Dendritic cell treated with granulocyte-macrophage colony-stimulating factor and Interleukin-4, amounts not matched to agents 40 ng/mL and 50 ng/mL, for 4 days (primary cell): Measurements from ENCODE around the gene DENND4A.
A peak's percentile ranks its signal among the peaks of the same experiment; 100 is the strongest.
"Not testable (repeated sequence)": the region's sequence is repeated elsewhere in the genome, so short reads cannot be mapped to it uniquely, and the experiment has no call there.

Experiments
- H3K27ac Mint-ChIP-seq: one replicate; pipeline ENCODE4 v1.8.0; 2022; ENCODE audit warnings: mild to moderate bottlenecking, mixed read lengths
- H3K27me3 Mint-ChIP-seq: one replicate; pipeline ENCODE4 v1.8.0; 2022; ENCODE audit warnings: mild to moderate bottlenecking, mixed read lengths
- H3K36me3 Mint-ChIP-seq: one replicate; pipeline ENCODE4 v1.8.0; 2022; ENCODE audit warnings: low read depth, mixed read lengths
- H3K4me1 Mint-ChIP-seq: one replicate; pipeline ENCODE4 v1.8.0; 2022; ENCODE audit warnings: low read depth, mixed read lengths
- H3K4me3 Mint-ChIP-seq: one replicate; pipeline ENCODE4 v1.8.0; 2022; ENCODE audit warnings: mild to moderate bottlenecking, moderate library complexity, mixed read lengths
- H3K9me3 Mint-ChIP-seq: one replicate; pipeline ENCODE4 v1.8.0; 2022; ENCODE audit warnings: mixed read lengths
- intact Hi-C: fragments of 100-400 bp; cut with micrococcal nuclease; formaldehyde crosslinking; loops from one replicate; pipeline ENCODE4 v1.15.0; 2022

DENND4A gene

DNA sequence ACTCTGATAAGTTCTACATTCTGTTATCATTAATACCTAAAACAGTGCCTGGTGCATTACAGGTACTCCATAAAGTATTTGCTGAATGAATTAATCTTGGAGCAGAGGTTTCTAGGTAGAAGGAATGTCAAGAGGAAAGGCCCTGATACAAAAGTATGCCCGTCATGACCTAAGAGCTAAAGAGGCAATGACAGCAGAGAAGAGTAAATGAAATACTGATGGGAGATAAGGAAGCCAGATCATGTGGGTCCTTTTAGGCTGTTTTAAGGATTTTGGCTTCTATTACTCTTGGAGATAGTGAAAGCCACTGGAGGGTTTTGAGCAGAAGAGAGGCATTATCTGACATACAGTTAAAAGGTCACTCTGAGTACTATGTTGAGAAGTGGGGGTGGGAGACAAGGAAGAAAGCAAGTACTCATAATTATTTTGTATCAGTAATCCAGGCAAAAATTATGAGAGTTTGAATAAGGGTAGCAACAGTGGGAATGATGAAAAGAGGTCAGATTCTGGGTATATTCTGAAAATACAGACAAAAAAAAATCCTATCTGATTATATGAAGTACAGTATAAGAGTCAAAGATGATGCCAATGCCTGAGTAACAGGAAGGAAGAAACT is 48.3 kb downstream of the DENND4A start:
- H3K27ac Mint-ChIP-seq, result no peak overlapping the region
- intact Hi-C loops, result no loop called here
- no peaks in the 10 kb centered on the region for H3K27me3 Mint-ChIP-seq
- peaks cover 10% of the 10 kb centered on the region for H3K4me1 Mint-ChIP-seq
- H3K4me3 Mint-ChIP-seq, result no peak overlapping the region
- H3K9me3 Mint-ChIP-seq, result no peaks in the 10 kb centered on the region
- H3K36me3 Mint-ChIP-seq, result peaks cover 46% of the 10 kb centered on the region

DNA sequence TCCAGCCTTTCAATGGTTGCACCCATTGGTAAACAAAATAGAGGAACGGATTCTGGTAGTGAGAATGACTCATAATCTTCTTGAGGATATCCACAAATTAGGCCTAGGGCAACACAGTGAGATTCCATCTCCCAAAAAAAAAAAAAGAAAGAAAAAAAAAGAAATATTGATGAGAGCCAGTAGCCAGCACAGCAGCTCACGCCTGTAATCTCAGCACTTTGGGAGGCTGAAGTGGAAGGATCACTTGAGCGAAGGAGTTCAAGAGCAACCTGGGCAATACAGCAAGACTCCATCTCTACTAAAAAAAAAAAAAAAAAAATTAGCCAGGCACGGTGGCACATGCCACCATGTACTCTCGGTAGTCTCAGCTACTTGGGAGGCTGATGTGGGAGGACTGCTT is 51.9 kb downstream of the DENND4A start:
- Mint-ChIP-seq H3K4me3 (no peak overlapping the region), H3K27ac (peak overlapping the region; percentile 31), H3K9me3 (no peaks in the 10 kb centered on the region), H3K4me1 (peaks cover 10% of the 10 kb centered on the region), H3K27me3 (no peaks in the 10 kb centered on the region), H3K36me3 (peaks cover 64% of the 10 kb centered on the region)
- intact Hi-C loops, result no loop called here

DNA sequence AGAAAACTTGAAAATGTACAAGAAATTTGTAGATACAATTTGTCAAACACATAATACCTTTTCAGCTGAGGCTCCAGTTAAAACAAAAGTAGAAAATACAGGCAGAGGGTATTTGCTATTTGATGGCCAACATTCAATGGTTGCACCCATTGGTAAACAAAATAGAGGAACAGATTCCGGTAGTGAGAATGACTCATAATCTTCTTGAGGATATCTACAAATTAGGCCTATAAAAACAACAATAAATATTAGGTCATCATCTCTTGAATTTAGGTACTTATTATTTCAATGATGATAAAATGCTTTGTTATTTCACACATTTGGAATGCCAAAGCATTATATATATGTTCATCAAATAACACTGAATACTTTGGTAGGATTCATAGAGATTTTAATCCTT is 53.4 kb downstream of the DENND4A start:
- Mint-ChIP-seq H3K27ac (no peak overlapping the region), H3K36me3 (peaks cover 70% of the 10 kb centered on the region), H3K4me3 (no peak overlapping the region), H3K9me3 (no peaks in the 10 kb centered on the region), H3K4me1 (peaks cover 10% of the 10 kb centered on the region), H3K27me3 (no peaks in the 10 kb centered on the region)
- intact Hi-C loops, result no loop called here

DNA sequence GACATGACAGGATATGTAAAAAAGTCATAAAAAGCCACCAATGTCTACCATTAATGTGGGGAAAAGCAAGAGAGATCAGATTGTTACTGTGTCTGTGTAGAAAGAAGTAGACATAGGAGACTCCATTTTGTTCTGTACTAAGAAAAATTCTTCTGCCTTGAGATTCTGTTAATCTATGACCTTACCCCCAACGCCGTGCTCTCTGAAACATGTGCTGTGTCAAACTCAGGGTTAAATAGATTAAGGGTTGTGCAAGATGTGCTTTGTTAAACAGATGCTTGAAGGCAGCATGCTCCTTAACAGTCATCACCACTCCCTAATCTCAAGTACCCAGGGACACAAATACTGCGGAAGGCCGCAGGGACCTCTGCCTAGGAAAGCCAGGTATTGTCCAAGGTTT is 58.5 kb downstream of the DENND4A start:
- intact Hi-C loops, H3K4me3 Mint-ChIP-seq, H3K4me1 Mint-ChIP-seq, H3K27me3 Mint-ChIP-seq, H3K9me3 Mint-ChIP-seq, H3K27ac Mint-ChIP-seq: not testable (repeated sequence)
- H3K36me3 Mint-ChIP-seq, result peaks cover 67% of the 10 kb centered on the region

DNA sequence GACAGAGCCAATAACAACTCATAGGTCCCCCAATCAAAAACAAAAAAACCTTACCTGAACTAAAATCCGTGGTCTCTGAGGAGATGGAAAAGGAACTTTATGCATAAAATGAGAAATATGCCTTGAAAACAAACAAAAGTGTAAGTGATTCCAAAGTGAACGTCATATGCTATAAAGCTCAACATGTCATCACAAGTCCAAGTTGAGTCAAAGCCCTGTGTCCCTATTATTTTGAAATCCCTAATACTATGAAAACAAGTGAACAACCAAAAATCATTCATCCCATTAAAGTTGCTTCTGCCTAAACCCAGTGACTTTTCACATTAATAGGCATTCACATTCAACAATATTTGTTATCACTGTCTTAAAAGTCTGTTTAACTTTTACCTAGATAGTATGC is 59.4 kb downstream of the DENND4A start:
- Mint-ChIP-seq H3K4me1 (no peaks in the 10 kb centered on the region), H3K4me3 (no peak overlapping the region), H3K36me3 (peaks cover 70% of the 10 kb centered on the region), H3K9me3 (no peaks in the 10 kb centered on the region), H3K27ac (no peak overlapping the region), H3K27me3 (no peaks in the 10 kb centered on the region)
- intact Hi-C loops, result no loop called here

DNA sequence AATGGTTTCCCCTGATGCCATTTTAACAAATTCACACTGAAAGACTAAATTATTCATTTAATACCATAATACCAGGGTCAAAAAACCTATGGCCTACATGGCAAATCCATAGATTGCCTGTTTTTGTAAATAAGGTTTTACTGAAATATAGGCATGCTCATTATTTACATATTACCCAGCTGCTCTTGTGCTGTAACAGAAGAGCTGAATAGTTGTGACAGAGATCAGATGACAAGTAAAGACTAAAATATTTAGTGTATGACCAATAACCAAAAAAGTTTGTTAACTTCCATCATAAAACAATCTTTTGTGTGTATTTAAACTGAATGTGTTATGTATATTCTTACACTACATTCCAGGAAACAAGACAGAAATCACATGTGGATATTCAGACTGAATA is 60.2 kb downstream of the DENND4A start:
- H3K27me3 Mint-ChIP-seq, result no peaks in the 10 kb centered on the region
- H3K27ac Mint-ChIP-seq, result no peak overlapping the region
- H3K4me1 Mint-ChIP-seq, result no peaks in the 10 kb centered on the region
- no peak overlapping the region for H3K4me3 Mint-ChIP-seq
- H3K9me3 Mint-ChIP-seq, result no peaks in the 10 kb centered on the region
- H3K36me3 Mint-ChIP-seq, result peaks cover 63% of the 10 kb centered on the region
- intact Hi-C loops, result no loop called here

DNA sequence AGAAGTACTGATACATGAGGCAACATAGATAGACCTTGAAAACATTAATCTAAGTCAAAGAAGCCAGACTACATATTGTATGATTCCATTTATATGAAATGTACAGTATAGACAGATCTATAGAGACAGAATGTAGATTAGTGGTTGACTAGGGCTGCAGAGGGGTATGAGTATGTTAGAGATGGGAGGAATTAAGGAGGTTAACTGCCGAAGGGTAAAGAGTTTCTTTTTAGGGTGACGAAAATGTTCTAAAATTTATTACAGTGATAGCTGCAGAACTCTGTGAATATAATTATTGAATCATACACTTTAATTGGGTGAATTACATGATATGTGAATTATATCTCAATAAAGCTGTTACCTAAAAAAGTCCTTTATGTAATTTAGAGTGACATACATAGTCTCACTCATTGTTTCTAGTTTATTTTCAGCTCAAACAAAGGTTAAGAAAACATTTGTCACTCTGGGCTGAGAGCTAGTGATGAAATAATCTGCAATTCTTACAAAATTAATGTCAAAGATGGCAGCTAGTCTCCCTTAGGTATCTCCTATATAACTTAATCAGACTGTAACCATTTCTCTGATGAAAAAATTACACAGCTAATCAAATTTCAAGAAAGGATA is 61.4 kb downstream of the DENND4A start:
- H3K4me3 Mint-ChIP-seq, result no peak overlapping the region
- H3K27ac Mint-ChIP-seq, result no peak overlapping the region
- H3K9me3 Mint-ChIP-seq, result no peaks in the 10 kb centered on the region
- intact Hi-C loops, result no loop called here
- no peaks in the 10 kb centered on the region for H3K27me3 Mint-ChIP-seq
- no peaks in the 10 kb centered on the region for H3K4me1 Mint-ChIP-seq
- H3K36me3 Mint-ChIP-seq, result peaks cover 58% of the 10 kb centered on the region

DNA sequence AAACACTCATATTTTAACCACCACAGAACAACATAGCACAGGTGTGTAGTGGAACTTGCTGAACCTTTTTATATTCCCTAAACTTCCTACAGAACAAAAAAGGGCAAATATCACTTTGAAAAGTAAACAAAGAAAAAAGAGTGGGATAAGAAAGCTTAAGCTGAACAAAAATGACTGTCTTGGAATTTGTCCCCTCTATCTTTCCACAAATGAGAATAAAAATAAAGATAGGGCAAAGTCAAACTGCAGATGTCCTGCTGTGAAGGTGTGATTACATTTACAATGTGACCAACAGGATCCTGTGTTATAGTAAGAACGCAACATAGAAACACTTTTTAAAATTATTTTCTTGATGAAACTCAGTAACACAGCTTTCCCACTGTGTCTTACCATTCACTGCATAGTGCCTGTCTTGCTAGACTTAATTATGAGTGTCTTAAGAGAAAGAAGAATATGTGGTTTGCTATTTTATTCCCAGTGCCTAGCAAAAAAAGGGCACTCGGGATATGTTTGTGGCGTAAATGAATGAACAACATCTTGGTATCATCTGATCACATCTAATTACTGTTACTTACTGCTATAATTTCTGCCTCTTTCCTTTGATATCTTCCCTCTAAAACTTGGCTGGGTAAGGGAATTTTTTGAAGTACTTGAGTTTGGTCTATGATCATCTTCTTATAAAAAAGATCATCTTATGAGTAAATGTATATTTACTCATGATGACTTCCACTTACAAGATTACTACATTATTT is 67.5 kb downstream of the DENND4A start:
- no peaks in the 10 kb centered on the region for H3K9me3 Mint-ChIP-seq
- peaks cover 56% of the 10 kb centered on the region for H3K36me3 Mint-ChIP-seq
- H3K4me1 Mint-ChIP-seq, result no peaks in the 10 kb centered on the region
- intact Hi-C loops, result loop anchor here (10.0 kb wide), 1 partner anchor 60 kb away; no protein-coding TSS in a partner anchor
- H3K27ac Mint-ChIP-seq, result no peak overlapping the region
- no peak overlapping the region for H3K4me3 Mint-ChIP-seq
- H3K27me3 Mint-ChIP-seq, result no peaks in the 10 kb centered on the region

DNA sequence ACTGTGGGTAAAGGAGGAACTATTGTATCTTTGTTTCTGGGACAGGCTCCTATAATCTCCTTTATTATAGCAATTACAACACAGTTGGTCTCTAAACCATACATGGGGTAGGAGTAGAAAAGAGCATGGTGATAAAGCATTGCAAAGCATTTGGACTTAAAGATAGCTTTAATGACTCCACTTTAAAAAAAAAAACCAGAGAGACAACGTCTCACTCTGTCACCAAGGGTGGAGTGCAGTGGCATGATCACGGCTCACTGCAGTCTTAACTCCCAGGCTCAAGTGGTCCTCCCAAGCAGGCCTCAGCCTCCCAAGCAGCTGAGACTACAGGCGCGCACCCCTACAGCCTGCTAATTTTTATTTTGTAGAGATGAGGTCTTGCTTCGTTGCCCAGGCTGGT is 68.2 kb downstream of the DENND4A start:
- H3K9me3 Mint-ChIP-seq, result no peaks in the 10 kb centered on the region
- intact Hi-C loops, result loop anchor here (10.0 kb wide), 1 partner anchor 59 kb away; no protein-coding TSS in a partner anchor
- H3K27me3 Mint-ChIP-seq, result no peaks in the 10 kb centered on the region
- no peak overlapping the region for H3K4me3 Mint-ChIP-seq
- no peak overlapping the region for H3K27ac Mint-ChIP-seq
- no peaks in the 10 kb centered on the region for H3K4me1 Mint-ChIP-seq
- H3K36me3 Mint-ChIP-seq, result peaks cover 57% of the 10 kb centered on the region

DNA sequence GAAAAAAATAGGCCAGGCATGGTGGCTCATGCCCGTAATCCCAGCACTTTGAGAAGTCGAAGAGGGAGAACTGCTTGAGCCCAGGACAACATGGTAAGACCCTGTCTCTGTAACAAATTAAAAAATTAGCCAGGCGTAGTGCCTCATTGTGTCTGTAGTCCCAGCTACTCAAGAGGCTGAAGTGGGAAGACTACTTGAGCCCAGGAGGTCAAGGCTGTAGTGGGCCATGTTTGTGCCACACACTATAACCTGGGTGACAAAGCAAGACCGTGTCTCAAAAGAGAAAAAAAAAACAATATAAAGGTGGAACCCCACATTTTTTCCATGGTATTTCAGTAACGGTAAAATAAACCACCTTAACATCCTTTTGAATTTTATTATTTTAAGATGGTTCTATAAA is 69.9 kb downstream of the DENND4A start:
- H3K4me1 Mint-ChIP-seq, result no peaks in the 10 kb centered on the region
- intact Hi-C loops, result loop anchor here (10.0 kb wide), 1 partner anchor 57 kb away; no protein-coding TSS in a partner anchor
- peaks cover 61% of the 10 kb centered on the region for H3K36me3 Mint-ChIP-seq
- H3K27me3 Mint-ChIP-seq, result no peaks in the 10 kb centered on the region
- no peak overlapping the region for H3K27ac Mint-ChIP-seq
- H3K9me3 Mint-ChIP-seq, result no peaks in the 10 kb centered on the region
- no peak overlapping the region for H3K4me3 Mint-ChIP-seq

DNA sequence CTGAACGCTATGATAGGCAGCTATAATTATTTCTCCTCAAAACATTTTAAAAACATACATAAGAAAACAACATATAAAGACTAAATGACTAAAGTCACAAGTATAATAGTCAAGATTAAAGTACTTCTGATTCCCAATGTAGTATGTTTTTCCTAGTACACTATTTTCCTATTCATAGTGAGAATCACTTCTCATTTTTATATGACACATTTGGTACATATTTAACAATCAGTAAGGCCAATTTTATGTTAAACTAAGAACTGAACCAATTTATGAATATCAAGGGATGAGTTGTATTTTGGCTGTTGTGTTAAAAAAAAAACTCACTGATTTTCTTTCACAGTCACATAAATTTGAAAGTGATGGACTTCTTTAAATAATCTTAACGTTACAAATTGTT is 79.7 kb downstream of the DENND4A start:
- H3K4me3 Mint-ChIP-seq, result no peak overlapping the region
- no peaks in the 10 kb centered on the region for H3K4me1 Mint-ChIP-seq
- H3K27ac Mint-ChIP-seq, result no peak overlapping the region
- intact Hi-C loops, result no loop called here
- H3K9me3 Mint-ChIP-seq, result no peaks in the 10 kb centered on the region
- no peaks in the 10 kb centered on the region for H3K27me3 Mint-ChIP-seq
- H3K36me3 Mint-ChIP-seq, result peaks cover 60% of the 10 kb centered on the region

DNA sequence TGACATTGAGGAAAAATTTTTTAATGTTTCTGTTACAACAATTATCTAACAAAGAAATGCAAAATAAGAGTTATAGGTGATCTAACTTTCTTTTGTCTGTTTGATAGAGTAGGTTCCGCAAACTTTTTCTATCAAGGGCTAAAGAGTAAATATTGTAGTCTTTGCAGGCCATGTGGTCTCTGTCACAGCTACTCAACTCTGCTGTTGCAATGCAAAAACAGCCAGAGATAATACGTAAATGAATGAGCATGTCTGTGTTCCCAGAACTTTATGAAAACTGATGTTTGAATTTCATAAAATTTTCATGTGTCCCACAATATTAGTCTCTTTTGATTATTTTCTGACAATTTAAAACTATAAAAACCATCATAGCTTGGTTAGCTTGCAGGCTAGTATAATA is 97.0 kb downstream of the DENND4A start:
- Mint-ChIP-seq H3K4me3 (no peak overlapping the region), H3K36me3 (peaks cover 57% of the 10 kb centered on the region), H3K27me3 (no peaks in the 10 kb centered on the region), H3K27ac (no peak overlapping the region), H3K4me1 (no peaks in the 10 kb centered on the region), H3K9me3 (no peaks in the 10 kb centered on the region)
- intact Hi-C loops, result no loop called here

DNA sequence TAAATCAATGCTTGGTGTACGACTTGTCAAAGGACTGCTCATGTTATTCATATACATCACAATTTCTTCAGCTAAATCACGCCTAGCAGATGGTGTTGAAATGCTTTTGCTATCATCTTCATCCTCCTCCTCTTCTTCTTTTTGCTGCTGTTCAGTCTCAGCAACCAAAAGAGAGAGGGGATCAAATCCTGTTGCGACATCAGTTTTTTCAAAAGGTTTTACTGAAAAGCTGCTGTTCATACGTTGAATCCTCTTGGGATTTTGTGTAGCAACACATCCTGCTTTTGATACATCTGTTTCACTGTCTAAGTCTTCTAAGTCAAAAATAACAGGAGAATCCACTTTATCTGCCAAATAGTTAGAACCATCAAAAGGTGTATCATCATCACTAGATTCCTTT is 101.3 kb downstream of the DENND4A start:
- intact Hi-C loops, result no loop called here
- no peak overlapping the region for H3K27ac Mint-ChIP-seq
- H3K27me3 Mint-ChIP-seq, result no peaks in the 10 kb centered on the region
- H3K4me3 Mint-ChIP-seq, result no peak overlapping the region
- no peaks in the 10 kb centered on the region for H3K4me1 Mint-ChIP-seq
- no peaks in the 10 kb centered on the region for H3K9me3 Mint-ChIP-seq
- H3K36me3 Mint-ChIP-seq, result peaks cover 79% of the 10 kb centered on the region

DNA sequence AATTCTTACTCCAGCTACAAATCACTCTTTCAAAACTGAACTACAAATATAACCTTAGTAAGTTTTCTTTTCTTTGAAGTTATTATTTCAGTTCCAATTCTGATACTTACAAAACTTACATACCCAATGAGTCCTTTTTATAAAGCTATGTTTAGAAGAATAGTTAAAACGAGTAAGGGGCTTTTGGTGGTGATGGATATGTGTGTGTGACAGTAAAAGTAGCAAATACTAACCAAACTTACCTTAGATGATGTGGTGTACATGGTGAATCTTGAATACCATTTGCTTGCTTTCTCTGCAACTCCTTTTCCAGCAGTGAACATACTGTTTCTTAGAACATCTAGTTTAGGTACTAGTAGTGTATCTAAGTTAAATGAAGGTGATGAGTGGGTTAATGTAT is 101.9 kb downstream of the DENND4A start:
- H3K4me3 Mint-ChIP-seq, result no peak overlapping the region
- no peak overlapping the region for H3K27ac Mint-ChIP-seq
- H3K27me3 Mint-ChIP-seq, result no peaks in the 10 kb centered on the region
- H3K36me3 Mint-ChIP-seq, result peaks cover 78% of the 10 kb centered on the region
- intact Hi-C loops, result no loop called here
- H3K4me1 Mint-ChIP-seq, result no peaks in the 10 kb centered on the region
- H3K9me3 Mint-ChIP-seq, result no peaks in the 10 kb centered on the region
